ENCODE results near the gene PAPPA. TPM values are rescaled to one million over a fixed set of nuclear protein-coding genes. Genes with fewer than 3 reads are reported as not detected.

The PAPPA gene
- total RNA-seq, 1 experiment from 2014 or later, result 7.0 TPM

- no peak for TF ChIP-seq CTCF (IDR thresholded peaks at IDR 0.05; ENCODE audit: unreplicated experiment)
- BruUV-seq (replicated peaks), result no TSS peak
- ChIA-PET CTCF (interaction anchor here (0.6 kb wide), 1 partner anchor 418 kb away, joined by 3 read pairs; no protein-coding TSS in a partner anchor), POLR2A (no interaction called here)
- Mint-ChIP-seq H3K27ac (ENCODE audit: low read depth, unreplicated experiment) (no peak overlapping the region), H3K36me3 (ENCODE audit: insufficient read depth, unreplicated experiment) (peaks cover 6% of the 10 kb centered on the region), H3K27me3 (ENCODE audit: insufficient read depth, unreplicated experiment) (no peaks in the 10 kb centered on the region), H3K4me3 (ENCODE audit: unreplicated experiment) (no peak overlapping the region), H3K9me3 (ENCODE audit: unreplicated experiment) (no peaks in the 10 kb centered on the region), H3K4me1 (ENCODE audit: insufficient read depth, unreplicated experiment) (peaks cover 9% of the 10 kb centered on the region)
- peak; percentile 1 for DNase-seq (ENCODE audit: unreplicated experiment)
- intact Hi-C loops (cut with micrococcal nuclease), result no loop called here
Measured at GRCh38 chr9:116417464-116417863, 263.9 kb downstream of the PAPPA start.

- ChIA-PET CTCF (interaction anchor here (0.7 kb wide), 1 partner anchor 16 kb away, joined by 5 read pairs; no protein-coding TSS in a partner anchor), POLR2A (no interaction called here)
- no peak overlapping the region for H3K27ac Mint-ChIP-seq (ENCODE audit: low read depth, unreplicated experiment)
- H3K4me3 Mint-ChIP-seq (ENCODE audit: unreplicated experiment), result no peak overlapping the region
- BruUV-seq (replicated peaks), result no TSS peak
- intact Hi-C loops (cut with micrococcal nuclease), result no loop called here
- peaks cover 6% of the 10 kb centered on the region for H3K36me3 Mint-ChIP-seq (ENCODE audit: insufficient read depth, unreplicated experiment)
- H3K27me3 Mint-ChIP-seq (ENCODE audit: insufficient read depth, unreplicated experiment), result no peaks in the 10 kb centered on the region
- no peak for TF ChIP-seq CTCF (IDR thresholded peaks at IDR 0.05; ENCODE audit: unreplicated experiment)
- H3K9me3 Mint-ChIP-seq (ENCODE audit: unreplicated experiment), result no peaks in the 10 kb centered on the region
- no peak for DNase-seq (ENCODE audit: unreplicated experiment)
- H3K4me1 Mint-ChIP-seq (ENCODE audit: insufficient read depth, unreplicated experiment), result peaks cover 9% of the 10 kb centered on the region
Measured at GRCh38 chr9:116419181-116419580, 265.6 kb downstream of the PAPPA start.

GRCh38 chr9:116420993-116421538, 267.5 kb downstream of the PAPPA start:
- no peaks in the 10 kb centered on the region for H3K27me3 Mint-ChIP-seq (ENCODE audit: insufficient read depth, unreplicated experiment)
- CTCF ChIA-PET, result interaction anchor here (0.6 to 1.0 kb wide), 2 partner anchors 240 to 827 kb away, joined by 3 read pairs; no protein-coding TSS in a partner anchor

More at GRCh38 chr9:116420993-116421538, 267.5 kb downstream of the PAPPA start:
- no peak overlapping the region for H3K4me3 Mint-ChIP-seq (ENCODE audit: unreplicated experiment)
- peaks cover 9% of the 10 kb centered on the region for H3K4me1 Mint-ChIP-seq (ENCODE audit: insufficient read depth, unreplicated experiment)
- no peak for TF ChIP-seq CTCF (IDR thresholded peaks at IDR 0.05; ENCODE audit: unreplicated experiment)
- intact Hi-C loops (cut with micrococcal nuclease), result loop anchor here (1.0 kb wide), 1 partner anchor 128 kb away; no protein-coding TSS in a partner anchor
- BruUV-seq (replicated peaks), result no TSS peak
- POLR2A ChIA-PET, result interaction anchor here (0.7 kb wide), 1 partner anchor 212 kb away, joined by 3 read pairs; no protein-coding TSS in a partner anchor
- DNase-seq (ENCODE audit: unreplicated experiment), result peak; percentile 55
- H3K9me3 Mint-ChIP-seq (ENCODE audit: unreplicated experiment), result no peaks in the 10 kb centered on the region
- no peak overlapping the region for H3K27ac Mint-ChIP-seq (ENCODE audit: low read depth, unreplicated experiment)
- H3K36me3 Mint-ChIP-seq (ENCODE audit: insufficient read depth, unreplicated experiment), result peaks cover 6% of the 10 kb centered on the region
